AG10803 (cell line): Measurements from ENCODE around the gene SLC7A14.

Experiments used
- DNase-seq: peaks from one replicate; pipeline ENCODE4 v3.0.0; 2010; ENCODE audit warnings: low read depth
- H3K4me3 ChIP-seq: 2 replicates; pipeline ENCODE4 v1.5.1; 2011; ENCODE audit warnings: mild to moderate bottlenecking, low read length, control low read depth
- CTCF ChIP-seq: conservative IDR thresholded peaks from 2 replicates; pipeline ENCODE4 v1.5.1; 2011; ENCODE audit warnings: mild to moderate bottlenecking, low read length, control low read depth, inconsistent platforms

The SLC7A14 gene

DNA sequence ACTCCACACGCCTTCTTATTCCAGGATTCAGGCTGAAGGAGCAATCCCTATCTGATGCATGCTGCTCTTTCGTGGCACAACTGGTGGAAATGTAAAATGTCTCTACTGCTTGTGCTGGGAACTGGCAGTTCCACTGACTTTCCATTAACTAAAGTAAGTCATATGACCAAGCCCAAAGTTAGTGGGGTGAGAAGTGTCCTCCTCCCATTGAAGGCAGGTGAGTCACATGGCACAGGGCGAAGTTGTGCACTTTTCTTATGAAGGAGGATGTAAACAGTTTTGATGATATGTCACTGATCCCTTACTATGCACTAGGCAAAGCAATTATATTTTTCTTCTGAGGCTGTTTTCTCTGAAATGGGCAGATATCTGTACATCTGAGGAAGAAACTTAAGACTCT, 51.6 kb downstream of the SLC7A14 start:
- TF ChIP-seq CTCF, result no peak
- H3K4me3 ChIP-seq, result no peak overlapping the region
- no peak for DNase-seq

DNA sequence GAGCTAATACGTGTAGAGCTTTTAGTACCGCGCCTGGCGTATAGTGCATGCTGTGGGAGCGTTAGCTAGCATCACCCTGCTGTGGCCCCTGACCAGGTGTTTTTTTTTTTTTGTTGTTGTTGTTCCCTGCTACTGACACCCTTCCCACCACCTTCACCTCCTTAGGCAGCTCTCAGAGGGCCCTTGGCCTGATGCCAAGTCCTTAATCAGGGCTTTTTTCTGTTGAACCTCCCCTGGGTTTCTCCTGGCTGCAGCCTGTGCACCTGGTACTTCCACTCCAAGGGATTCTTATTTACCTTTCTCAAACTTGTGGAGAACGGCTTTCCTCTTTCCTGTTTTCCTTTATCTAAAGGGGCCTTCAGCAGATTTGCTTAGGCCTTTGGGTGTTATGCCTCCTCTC, 53.3 kb downstream of the SLC7A14 start:
- TF ChIP-seq CTCF, result no peak
- no peak overlapping the region for H3K4me3 ChIP-seq
- no peak for DNase-seq

- no peak for TF ChIP-seq CTCF
- DNase-seq, result peak; percentile 65
- no peak overlapping the region for H3K4me3 ChIP-seq
These were observed 54.1 kb downstream of the SLC7A14 start for GRCh38 chr3:170531657-170532335.

DNA sequence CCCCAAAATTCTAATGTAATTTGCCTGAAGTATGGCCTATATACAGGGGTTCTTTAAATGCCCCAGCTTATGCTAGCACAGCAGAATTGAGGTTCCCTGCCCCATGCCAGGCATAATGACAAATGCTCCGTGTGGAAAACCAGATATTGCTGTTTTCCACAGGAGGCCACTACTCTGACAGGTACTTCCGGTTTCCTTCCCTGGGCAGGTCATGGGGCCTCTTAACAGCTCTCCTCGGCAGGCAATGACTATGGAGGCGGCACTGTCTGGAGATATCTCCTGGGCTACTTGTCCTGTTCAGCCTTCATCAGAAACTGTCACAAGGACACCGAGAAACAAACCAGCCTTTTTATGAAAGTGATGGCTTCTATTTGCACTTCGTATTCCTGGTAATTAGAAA, 54.8 kb downstream of the SLC7A14 start:
- TF ChIP-seq CTCF, result no peak
- no peak overlapping the region for H3K4me3 ChIP-seq
- no peak for DNase-seq

DNA sequence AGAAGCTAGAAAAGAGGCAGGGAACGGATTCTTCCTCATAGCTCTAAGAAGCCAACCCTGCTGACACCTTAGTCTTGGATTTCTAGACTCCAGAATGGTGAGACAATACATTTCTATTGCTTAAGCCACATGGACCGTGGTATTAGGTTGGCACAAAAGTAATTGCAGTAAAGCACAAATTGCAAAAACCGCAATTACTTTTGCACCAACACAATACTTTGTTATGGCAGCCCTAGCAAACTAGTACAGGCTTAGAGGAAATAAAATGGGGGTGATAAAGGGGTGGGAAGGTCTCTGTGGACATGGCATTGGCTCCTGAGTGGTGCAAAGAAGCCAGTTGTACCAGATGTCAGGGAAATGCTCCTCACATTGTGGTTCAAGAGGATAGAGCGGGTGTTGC, 56.0 kb downstream of the SLC7A14 start:
- H3K4me3 ChIP-seq, result no peak overlapping the region
- no peak for DNase-seq
- no peak for TF ChIP-seq CTCF

- TF ChIP-seq CTCF, result no peak
- no peak for DNase-seq
- H3K4me3 ChIP-seq, result no peak overlapping the region
These were observed 56.5 kb downstream of the SLC7A14 start for GRCh38 chr3:170529346-170529745.

DNA sequence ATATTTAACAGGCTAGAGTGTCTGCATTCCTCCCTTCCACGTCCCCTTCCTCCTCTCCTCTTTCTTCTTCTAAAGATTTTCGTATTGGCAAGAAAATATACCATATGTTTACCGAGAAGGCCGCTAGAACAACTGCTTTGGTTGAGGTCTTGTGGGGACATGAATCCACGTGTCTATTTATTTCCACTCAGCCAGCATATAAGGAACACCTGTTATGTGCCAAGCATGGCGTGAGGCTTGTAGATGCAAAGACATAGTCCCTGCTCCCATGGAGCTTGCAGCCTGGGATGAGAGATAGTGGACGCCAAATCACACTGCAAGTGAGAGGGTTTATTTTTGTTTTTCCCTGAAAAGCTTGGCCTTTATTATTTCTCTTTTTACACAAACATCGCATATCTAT, 57.1 kb downstream of the SLC7A14 start:
- DNase-seq, result no peak
- no peak overlapping the region for H3K4me3 ChIP-seq
- no peak for TF ChIP-seq CTCF
